Vagina (tissue), 2 donors: ENCODE data around the gene SUMO3. TPM values are rescaled to one million over a fixed set of nuclear protein-coding genes. Genes with fewer than 3 reads are reported as not detected.

Source experiments
- DNase-seq, 2 donors: peaks; one replicate each; pipeline ENCODE4 v3.0.0-alpha.2; 2017; ENCODE audit errors: extremely low spot score in 2 of 2
- H3K27ac ChIP-seq: fragments of 200-600 bp; sonication (generic); one replicate; pipeline ENCODE4 v1.5.1; 2019
- H3K27me3 ChIP-seq: fragments of 200-600 bp; sonication (generic); one replicate; pipeline ENCODE4 v1.5.1; 2019
- H3K36me3 ChIP-seq, 2 donors: fragments of 200-600 bp; sonication (generic); one replicate each; pipeline ENCODE4 v1.5.1; 2017 to 2019
- H3K4me1 ChIP-seq: fragments of 200-600 bp; sonication (generic); one replicate; pipeline ENCODE4 v1.5.1; 2019
- H3K4me3 ChIP-seq, 2 donors: fragments of 200-600 bp; sonication (generic); 1 replicate in 1 of 2; 2 replicates in 1 of 2; pipeline ENCODE4 v1.5.1; 2016 to 2019
- H3K9me3 ChIP-seq: fragments of 200-600 bp; sonication (generic); one replicate; pipeline ENCODE4 v1.5.1; 2019
- CTCF ChIP-seq, 3 experiments: fragments of 450-650 bp in 2 of 3; fragments of 200-600 bp in 1 of 3; sonication (generic) in 1 of 3; IDR thresholded peaks; one replicate each; pipeline ENCODE4 v1.5.1; 2017 to 2019; ENCODE audit warnings: antibody characterized with exemption in 3 of 3, mild to moderate bottlenecking in 2 of 3, moderate library complexity in 2 of 3
- POLR2A ChIP-seq, 2 donors: fragments of 450-650 bp; IDR thresholded peaks; one replicate each; pipeline ENCODE4 v1.6.1; 2017; ENCODE audit warnings: antibody characterized with exemption in 2 of 2, mild to moderate bottlenecking in 2 of 2, moderate library complexity in 2 of 2
- POLR2AphosphoS5 ChIP-seq, 2 donors: sonication (generic); formaldehyde crosslinking; IDR thresholded peaks; one replicate each; pipeline ENCODE4 v1.9.0; 2017; ENCODE audit warnings: antibody characterized with exemption in 2 of 2, mild to moderate bottlenecking in 2 of 2, low read depth in 1 of 2; ENCODE audit not compliant: insufficient read depth in 1 of 2
- intact Hi-C: fragments of 100-400 bp; cut with DNase I; formaldehyde crosslinking; loops from one replicate; pipeline ENCODE4 v1.15.1; 2023
- total RNA-seq: library from RNA; depleted of rRNA; stranded (reverse); fragments of >200 nt; gene quantifications from one replicate; pipeline ENCODE4 v1.2.3, GENCODE V29; 2016

SUMO3 gene
- total RNA-seq, 1 donor from 2014 or later, result 70.0 TPM

GRCh38 chr21:44831227-44831860, 13.5 kb upstream of the SUMO3 start:
- TF ChIP-seq CTCF (IDR thresholded peaks at IDR 0.05) (no peak), POLR2AphosphoS5 (IDR thresholded peaks at IDR 0.05; ENCODE audit: insufficient read depth in 1 of 2, low read depth in 1 of 2) (no peak), POLR2A (IDR thresholded peaks at IDR 0.05) (no peak)
- no peaks in the 10 kb centered on the region for H3K9me3 ChIP-seq
- H3K27ac ChIP-seq, result no peak overlapping the region
- H3K27me3 ChIP-seq, result no peaks in the 10 kb centered on the region
- intact Hi-C loops, result no loop called here
- H3K4me3 ChIP-seq, result no peak overlapping the region
- DNase-seq, result no peak
- H3K4me1 ChIP-seq, result peaks cover under 1% of the 10 kb centered on the region
- no peaks in the 10 kb centered on the region for H3K36me3 ChIP-seq

DNA sequence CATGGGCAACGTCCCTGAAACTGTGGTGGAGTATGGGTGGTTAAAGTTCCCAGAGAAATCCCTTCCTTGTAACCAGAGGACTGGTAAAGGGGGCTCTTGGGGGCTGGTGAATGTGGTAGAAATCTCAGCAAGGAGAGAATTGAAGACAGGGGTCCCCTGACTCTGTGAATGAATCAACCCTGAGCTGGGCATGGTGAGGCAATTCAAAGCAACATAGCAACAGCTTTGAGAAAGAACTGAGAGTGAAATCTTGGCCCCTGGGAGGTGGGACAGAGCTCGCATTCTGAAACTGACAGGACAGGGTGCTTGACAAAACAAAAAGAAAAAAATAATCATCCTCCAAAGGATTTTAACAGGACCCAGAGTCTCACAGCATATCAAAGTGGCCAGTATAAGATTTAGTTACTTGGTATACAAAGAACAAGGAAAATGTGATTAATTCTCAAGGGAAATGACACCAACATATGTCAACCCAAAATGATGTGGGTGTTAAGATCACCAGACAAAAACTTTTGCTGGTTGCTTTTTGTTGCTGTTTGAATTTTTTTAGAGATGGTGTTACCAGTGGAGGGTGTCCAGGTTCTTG, 11.7 kb upstream of the SUMO3 start:
- TF ChIP-seq CTCF (IDR thresholded peaks at IDR 0.05) (no peak), POLR2AphosphoS5 (IDR thresholded peaks at IDR 0.05; ENCODE audit: insufficient read depth in 1 of 2, low read depth in 1 of 2) (no peak), POLR2A (IDR thresholded peaks at IDR 0.05) (no peak)
- intact Hi-C loops, result no loop called here
- no peak for DNase-seq

DNA sequence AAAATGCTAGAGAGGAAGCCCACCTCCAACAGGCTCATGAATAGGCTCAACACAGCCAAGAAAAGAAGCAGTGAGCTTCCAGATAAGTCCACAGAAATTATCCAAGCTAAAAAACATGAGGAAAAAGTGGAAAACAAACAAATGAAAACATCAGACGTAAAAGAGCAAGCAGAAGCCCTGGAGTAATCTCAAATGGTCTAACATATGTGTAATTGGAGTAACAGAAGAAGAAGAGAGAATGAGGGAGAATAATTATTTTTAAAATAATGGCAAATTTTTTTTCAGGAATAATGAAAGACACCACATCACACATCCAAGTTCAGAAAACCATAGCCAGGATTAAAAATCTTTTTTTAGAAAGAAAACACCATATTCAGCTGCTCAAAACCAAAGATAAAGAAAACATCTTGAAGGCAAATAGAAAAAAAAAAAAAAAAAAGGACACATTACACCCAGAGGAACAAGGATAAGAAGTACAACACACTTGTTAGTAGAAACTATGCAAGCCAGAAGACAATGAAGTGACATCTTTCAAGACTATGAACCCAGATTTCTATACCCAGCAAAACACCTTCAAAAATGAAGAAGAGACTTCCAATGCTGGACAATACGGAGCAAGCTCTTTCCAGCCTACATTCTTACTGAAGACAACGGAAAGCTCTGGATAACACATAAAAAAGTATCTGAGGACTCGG, 10.6 kb upstream of the SUMO3 start:
- Histone ChIP-seq H3K27ac (no peak overlapping the region), H3K36me3 (no peaks in the 10 kb centered on the region), H3K4me1 (no peaks in the 10 kb centered on the region), H3K4me3 (no peak overlapping the region), H3K27me3 (no peaks in the 10 kb centered on the region), H3K9me3 (peaks cover 1% of the 10 kb centered on the region)
- intact Hi-C loops, result no loop called here
- DNase-seq, result no peak
- no peak for TF ChIP-seq CTCF (IDR thresholded peaks at IDR 0.05)
- no peak for TF ChIP-seq POLR2AphosphoS5 (IDR thresholded peaks at IDR 0.05; ENCODE audit: insufficient read depth in 1 of 2, low read depth in 1 of 2)
- no peak for TF ChIP-seq POLR2A (IDR thresholded peaks at IDR 0.05)

More for the DNA sequence above, 11.7 kb upstream of the SUMO3 start:
- no peaks in the 10 kb centered on the region for H3K36me3 ChIP-seq
- H3K27ac ChIP-seq, result no peak overlapping the region
- no peaks in the 10 kb centered on the region for H3K27me3 ChIP-seq
- H3K4me3 ChIP-seq, result no peak overlapping the region
- no peaks in the 10 kb centered on the region for H3K9me3 ChIP-seq
- H3K4me1 ChIP-seq, result no peaks in the 10 kb centered on the region

- no peak overlapping the region for H3K27ac ChIP-seq
- no peak for DNase-seq
- H3K36me3 ChIP-seq, result no peaks in the 10 kb centered on the region
- H3K9me3 ChIP-seq, result peaks cover 6% of the 10 kb centered on the region
- TF ChIP-seq POLR2A (IDR thresholded peaks at IDR 0.05) (no peak), POLR2AphosphoS5 (IDR thresholded peaks at IDR 0.05; ENCODE audit: insufficient read depth in 1 of 2, low read depth in 1 of 2) (no peak), CTCF (IDR thresholded peaks at IDR 0.05) (no peak)
- H3K27me3 ChIP-seq, result no peaks in the 10 kb centered on the region
- peaks cover 7% of the 10 kb centered on the region for H3K4me1 ChIP-seq
- intact Hi-C loops, result no loop called here
- no peak overlapping the region for H3K4me3 ChIP-seq
Measured at GRCh38 chr21:44823179-44823660, 5.4 kb upstream of the SUMO3 start.
